ENCODE data around the gene SSH2.
A peak's percentile ranks its signal among the peaks of the same experiment; 100 is the strongest.

Gene SSH2

GRCh38 chr17:29747660-29748059, 182.4 kb downstream of the SSH2 start:
- H3K4me1 ChIP-seq (ENCODE audit: control insufficient read depth, insufficient read depth, low read length) = peaks cover 12% of the 10 kb centered on the region
- H3K27me3 ChIP-seq (replicated peaks; ENCODE audit: control insufficient read depth, insufficient read depth, low read length) = no peaks in the 10 kb centered on the region
- H3K9me3 ChIP-seq (ENCODE audit: control insufficient read depth, low read length) = no peaks in the 10 kb centered on the region
- no peak overlapping the region for H3K4me3 ChIP-seq (ENCODE audit: low read length)
- H3K9ac ChIP-seq (ENCODE audit: low read length) = no peak overlapping the region
- peaks cover 18% of the 10 kb centered on the region for H3K36me3 ChIP-seq (ENCODE audit: control insufficient read depth, insufficient read depth, low read length, severe bottlenecking)
- peak; percentile 58 for DNase-seq (ENCODE audit: low read depth)

GRCh38 chr17:29746669-29747068, 183.4 kb downstream of the SSH2 start:
- DNase-seq (ENCODE audit: low read depth) = no peak
- H3K4me3 ChIP-seq (ENCODE audit: low read length) = no peak overlapping the region
- no peaks in the 10 kb centered on the region for H3K9me3 ChIP-seq (ENCODE audit: control insufficient read depth, low read length)
- H3K36me3 ChIP-seq (ENCODE audit: control insufficient read depth, insufficient read depth, low read length, severe bottlenecking) = peaks cover 14% of the 10 kb centered on the region
- no peaks in the 10 kb centered on the region for H3K27me3 ChIP-seq (replicated peaks; ENCODE audit: control insufficient read depth, insufficient read depth, low read length)
- no peak overlapping the region for H3K9ac ChIP-seq (ENCODE audit: low read length)
- peaks cover 12% of the 10 kb centered on the region for H3K4me1 ChIP-seq (ENCODE audit: control insufficient read depth, insufficient read depth, low read length)

GRCh38 chr17:29744121-29744520, 185.9 kb downstream of the SSH2 start:
- H3K36me3 ChIP-seq (ENCODE audit: control insufficient read depth, insufficient read depth, low read length, severe bottlenecking) = peaks cover 3% of the 10 kb centered on the region
- DNase-seq (ENCODE audit: low read depth) = no peak
- peaks cover 12% of the 10 kb centered on the region for H3K4me1 ChIP-seq (ENCODE audit: control insufficient read depth, insufficient read depth, low read length)
- H3K27me3 ChIP-seq (replicated peaks; ENCODE audit: control insufficient read depth, insufficient read depth, low read length) = no peaks in the 10 kb centered on the region
- no peaks in the 10 kb centered on the region for H3K9me3 ChIP-seq (ENCODE audit: control insufficient read depth, low read length)
- H3K4me3 ChIP-seq (ENCODE audit: low read length) = no peak overlapping the region
- no peak overlapping the region for H3K9ac ChIP-seq (ENCODE audit: low read length)

- Histone ChIP-seq H3K4me3 (ENCODE audit: low read length) (no peak overlapping the region), H3K36me3 (ENCODE audit: control insufficient read depth, insufficient read depth, low read length, severe bottlenecking) (no peaks in the 10 kb centered on the region), H3K9ac (ENCODE audit: low read length) (no peak overlapping the region), H3K4me1 (ENCODE audit: control insufficient read depth, insufficient read depth, low read length) (peaks cover 8% of the 10 kb centered on the region), H3K27me3 (replicated peaks; ENCODE audit: control insufficient read depth, insufficient read depth, low read length) (no peaks in the 10 kb centered on the region), H3K9me3 (ENCODE audit: control insufficient read depth, low read length) (no peaks in the 10 kb centered on the region)
- no peak for DNase-seq (ENCODE audit: low read depth)
These were observed 187.9 kb downstream of the SSH2 start for GRCh38 chr17:29742210-29742513.

GRCh38 chr17:29740017-29740416, 190.0 kb downstream of the SSH2 start:
- Histone ChIP-seq H3K27me3 (replicated peaks; ENCODE audit: control insufficient read depth, insufficient read depth, low read length) (no peaks in the 10 kb centered on the region), H3K9me3 (ENCODE audit: control insufficient read depth, low read length) (no peaks in the 10 kb centered on the region), H3K9ac (ENCODE audit: low read length) (no peak overlapping the region), H3K4me3 (ENCODE audit: low read length) (no peak overlapping the region), H3K36me3 (ENCODE audit: control insufficient read depth, insufficient read depth, low read length, severe bottlenecking) (no peaks in the 10 kb centered on the region), H3K4me1 (ENCODE audit: control insufficient read depth, insufficient read depth, low read length) (peaks cover 8% of the 10 kb centered on the region)
- DNase-seq (ENCODE audit: low read depth) = no peak

GRCh38 chr17:29734640-29735039, 195.4 kb downstream of the SSH2 start:
- Histone ChIP-seq H3K9me3 (ENCODE audit: control insufficient read depth, low read length) (no peaks in the 10 kb centered on the region), H3K27me3 (replicated peaks; ENCODE audit: control insufficient read depth, insufficient read depth, low read length) (no peaks in the 10 kb centered on the region), H3K4me1 (ENCODE audit: control insufficient read depth, insufficient read depth, low read length) (peaks cover 25% of the 10 kb centered on the region), H3K9ac (ENCODE audit: low read length) (no peak overlapping the region), H3K36me3 (ENCODE audit: control insufficient read depth, insufficient read depth, low read length, severe bottlenecking) (no peaks in the 10 kb centered on the region), H3K4me3 (ENCODE audit: low read length) (no peak overlapping the region)
- DNase-seq (ENCODE audit: low read depth) = peak; percentile 31

GRCh38 chr17:29733166-29733565, 196.9 kb downstream of the SSH2 start:
- Histone ChIP-seq H3K4me3 (ENCODE audit: low read length) (no peak overlapping the region), H3K27me3 (replicated peaks; ENCODE audit: control insufficient read depth, insufficient read depth, low read length) (no peaks in the 10 kb centered on the region), H3K4me1 (ENCODE audit: control insufficient read depth, insufficient read depth, low read length) (peaks cover 25% of the 10 kb centered on the region), H3K9ac (ENCODE audit: low read length) (no peak overlapping the region), H3K36me3 (ENCODE audit: control insufficient read depth, insufficient read depth, low read length, severe bottlenecking) (no peaks in the 10 kb centered on the region), H3K9me3 (ENCODE audit: control insufficient read depth, low read length) (peaks cover 5% of the 10 kb centered on the region)
- peak; percentile 74 for DNase-seq (ENCODE audit: low read depth)

- peaks cover 25% of the 10 kb centered on the region for H3K4me1 ChIP-seq (ENCODE audit: control insufficient read depth, insufficient read depth, low read length)
- H3K9ac ChIP-seq (ENCODE audit: low read length) = no peak overlapping the region
- no peaks in the 10 kb centered on the region for H3K36me3 ChIP-seq (ENCODE audit: control insufficient read depth, insufficient read depth, low read length, severe bottlenecking)
- DNase-seq (ENCODE audit: low read depth) = peak; percentile 25
- no peaks in the 10 kb centered on the region for H3K27me3 ChIP-seq (replicated peaks; ENCODE audit: control insufficient read depth, insufficient read depth, low read length)
- H3K4me3 ChIP-seq (ENCODE audit: low read length) = no peak overlapping the region
- H3K9me3 ChIP-seq (ENCODE audit: control insufficient read depth, low read length) = peaks cover 5% of the 10 kb centered on the region
These were observed 197.4 kb downstream of the SSH2 start for GRCh38 chr17:29732613-29733012.

- Histone ChIP-seq H3K4me1 (ENCODE audit: control insufficient read depth, insufficient read depth, low read length) (peaks cover 25% of the 10 kb centered on the region), H3K9me3 (ENCODE audit: control insufficient read depth, low read length) (peaks cover 5% of the 10 kb centered on the region), H3K27me3 (replicated peaks; ENCODE audit: control insufficient read depth, insufficient read depth, low read length) (no peaks in the 10 kb centered on the region), H3K36me3 (ENCODE audit: control insufficient read depth, insufficient read depth, low read length, severe bottlenecking) (no peaks in the 10 kb centered on the region), H3K9ac (ENCODE audit: low read length) (no peak overlapping the region), H3K4me3 (ENCODE audit: low read length) (no peak overlapping the region)
- peak; percentile 24 for DNase-seq (ENCODE audit: low read depth)
These were observed 197.8 kb downstream of the SSH2 start for GRCh38 chr17:29732209-29732608.

GRCh38 chr17:29731589-29731929, 198.5 kb downstream of the SSH2 start:
- Histone ChIP-seq H3K9me3 (ENCODE audit: control insufficient read depth, low read length) (peaks cover 5% of the 10 kb centered on the region), H3K9ac (ENCODE audit: low read length) (no peak overlapping the region), H3K4me3 (ENCODE audit: low read length) (no peak overlapping the region), H3K27me3 (replicated peaks; ENCODE audit: control insufficient read depth, insufficient read depth, low read length) (no peaks in the 10 kb centered on the region), H3K36me3 (ENCODE audit: control insufficient read depth, insufficient read depth, low read length, severe bottlenecking) (no peaks in the 10 kb centered on the region), H3K4me1 (ENCODE audit: control insufficient read depth, insufficient read depth, low read length) (peaks cover 29% of the 10 kb centered on the region)
- no peak for DNase-seq (ENCODE audit: low read depth)

- no peak overlapping the region for H3K4me3 ChIP-seq (ENCODE audit: low read length)
These were observed 201.5 kb downstream of the SSH2 start for GRCh38 chr17:29728490-29728889.

GRCh38 chr17:29726715-29727252, 203.2 kb downstream of the SSH2 start:
- peaks cover 22% of the 10 kb centered on the region for H3K4me1 ChIP-seq (ENCODE audit: control insufficient read depth, insufficient read depth, low read length)
- no peaks in the 10 kb centered on the region for H3K27me3 ChIP-seq (replicated peaks; ENCODE audit: control insufficient read depth, insufficient read depth, low read length)
- no peak for DNase-seq (ENCODE audit: low read depth)
- H3K36me3 ChIP-seq (ENCODE audit: control insufficient read depth, insufficient read depth, low read length, severe bottlenecking) = no peaks in the 10 kb centered on the region
- H3K4me3 ChIP-seq (ENCODE audit: low read length) = no peak overlapping the region
- H3K9ac ChIP-seq (ENCODE audit: low read length) = no peak overlapping the region
- peaks cover 5% of the 10 kb centered on the region for H3K9me3 ChIP-seq (ENCODE audit: control insufficient read depth, low read length)

More at GRCh38 chr17:29728490-29728889, 201.5 kb downstream of the SSH2 start:
- H3K9ac ChIP-seq (ENCODE audit: low read length) = no peak overlapping the region
- H3K4me1 ChIP-seq (ENCODE audit: control insufficient read depth, insufficient read depth, low read length) = peaks cover 21% of the 10 kb centered on the region
- no peak for DNase-seq (ENCODE audit: low read depth)
- no peaks in the 10 kb centered on the region for H3K27me3 ChIP-seq (replicated peaks; ENCODE audit: control insufficient read depth, insufficient read depth, low read length)
- H3K9me3 ChIP-seq (ENCODE audit: control insufficient read depth, low read length) = peaks cover 5% of the 10 kb centered on the region
- H3K36me3 ChIP-seq (ENCODE audit: control insufficient read depth, insufficient read depth, low read length, severe bottlenecking) = no peaks in the 10 kb centered on the region
